Measurements from ENCODE around the gene DNAAF9.
"Not testable (repeated sequence)": the region's sequence is repeated elsewhere in the genome, so short reads cannot be mapped to it uniquely, and the experiment has no call there.

The DNAAF9 gene

DNA sequence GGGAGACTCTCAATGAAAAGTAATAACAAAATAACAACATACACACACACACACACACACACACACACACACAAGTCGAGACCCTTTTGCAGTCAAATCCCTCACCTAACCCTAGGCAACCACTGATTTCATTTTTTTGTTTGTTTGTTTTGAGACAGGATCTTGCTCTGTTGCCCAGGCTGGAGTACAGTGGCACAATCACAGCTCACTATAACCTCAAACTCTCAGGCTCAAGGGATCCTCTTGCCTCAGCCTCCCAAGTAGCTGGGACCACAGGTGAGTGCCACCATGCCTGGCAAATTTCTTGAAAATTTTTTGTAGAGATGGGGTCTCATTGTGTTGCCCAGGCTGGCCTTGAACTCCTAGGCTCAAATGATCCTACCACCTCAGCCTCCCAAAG lies 10.7 kb upstream of the DNAAF9 start:
- not testable (repeated sequence) for H2AK5ac ChIP-seq (ENCODE audit: low read length); H4K8ac ChIP-seq (ENCODE audit: low read depth, low read length); H2BK5ac ChIP-seq (ENCODE audit: low read length); H3K4me2 ChIP-seq (ENCODE audit: low read length); H3K4ac ChIP-seq (ENCODE audit: low read depth, low read length); H3K4me1 ChIP-seq (ENCODE audit: control insufficient read depth, low read depth, low read length); H3K36me3 ChIP-seq (ENCODE audit: control insufficient read depth, insufficient read depth, low read length); H3K79me1 ChIP-seq (ENCODE audit: low read length); H3K18ac ChIP-seq (ENCODE audit: low read length); H3K27ac ChIP-seq (ENCODE audit: low read depth, low read length); H3K4me3 ChIP-seq (ENCODE audit: low read length); H2BK120ac ChIP-seq (ENCODE audit: low read depth, low read length); H3K56ac ChIP-seq (ENCODE audit: low read length); H3K23ac ChIP-seq (ENCODE audit: low read length); H3K27me3 ChIP-seq (ENCODE audit: insufficient read depth, low read length, poor library complexity); H2BK15ac ChIP-seq (replicated peaks; ENCODE audit: low read depth); H4K5ac ChIP-seq (ENCODE audit: low read length); H3K79me2 ChIP-seq (ENCODE audit: control insufficient read depth, insufficient read depth, low read length); H3K9ac ChIP-seq (ENCODE audit: low read length); DNase-seq
- no CpG with 5 or more reads among the region's 1 CpG for WGBS (ENCODE audit: extremely low coverage, insufficient coverage, low lambda C conversion rate)

DNA sequence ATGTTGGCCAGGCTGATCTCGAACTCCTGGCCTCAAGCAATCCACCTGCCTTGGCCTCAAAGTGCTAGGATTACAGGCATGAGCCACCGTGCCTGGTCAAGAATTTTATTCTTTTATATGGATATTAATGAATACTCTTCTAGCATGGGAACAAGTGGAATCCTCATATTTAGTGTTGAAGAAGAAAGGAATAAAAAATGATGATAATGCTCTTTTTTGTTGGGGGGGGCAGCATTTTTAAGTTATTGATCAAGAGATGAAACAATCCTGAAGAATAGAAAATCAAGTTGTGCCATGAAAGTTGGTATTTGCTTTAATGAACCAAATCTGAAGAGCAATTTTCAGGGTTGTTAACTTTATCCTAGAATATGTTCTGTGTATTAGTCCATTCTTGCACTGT lies 6.7 kb upstream of the DNAAF9 start:
- Histone ChIP-seq H4K8ac (ENCODE audit: low read depth, low read length) (no peak overlapping the region), H3K4me3 (ENCODE audit: low read length) (no peak overlapping the region), H3K4me2 (ENCODE audit: low read length) (no peak overlapping the region), H3K18ac (ENCODE audit: low read length) (no peak overlapping the region), H2BK120ac (ENCODE audit: low read depth, low read length) (no peak overlapping the region), H3K9ac (ENCODE audit: low read length) (no peak overlapping the region), H3K79me1 (ENCODE audit: low read length) (no peaks in the 10 kb centered on the region), H3K23ac (ENCODE audit: low read length) (no peak overlapping the region), H2BK5ac (ENCODE audit: low read length) (no peak overlapping the region), H2BK15ac (replicated peaks; ENCODE audit: low read depth) (no peak overlapping the region), H3K79me2 (ENCODE audit: control insufficient read depth, insufficient read depth, low read length) (no peaks in the 10 kb centered on the region), H3K56ac (ENCODE audit: low read length) (no peak overlapping the region), H2AK5ac (ENCODE audit: low read length) (no peak overlapping the region), H3K27ac (ENCODE audit: low read depth, low read length) (no peak overlapping the region), H3K4ac (ENCODE audit: low read depth, low read length) (no peak overlapping the region), H3K4me1 (ENCODE audit: control insufficient read depth, low read depth, low read length) (no peaks in the 10 kb centered on the region), H3K36me3 (ENCODE audit: control insufficient read depth, insufficient read depth, low read length) (no peaks in the 10 kb centered on the region), H3K27me3 (ENCODE audit: insufficient read depth, low read length, poor library complexity) (no peaks in the 10 kb centered on the region), H4K5ac (ENCODE audit: low read length) (no peak overlapping the region)
- DNase-seq: no peak
- WGBS (ENCODE audit: extremely low coverage, insufficient coverage, low lambda C conversion rate): no CpG with 5 or more reads among the region's 2 CpGs

DNA sequence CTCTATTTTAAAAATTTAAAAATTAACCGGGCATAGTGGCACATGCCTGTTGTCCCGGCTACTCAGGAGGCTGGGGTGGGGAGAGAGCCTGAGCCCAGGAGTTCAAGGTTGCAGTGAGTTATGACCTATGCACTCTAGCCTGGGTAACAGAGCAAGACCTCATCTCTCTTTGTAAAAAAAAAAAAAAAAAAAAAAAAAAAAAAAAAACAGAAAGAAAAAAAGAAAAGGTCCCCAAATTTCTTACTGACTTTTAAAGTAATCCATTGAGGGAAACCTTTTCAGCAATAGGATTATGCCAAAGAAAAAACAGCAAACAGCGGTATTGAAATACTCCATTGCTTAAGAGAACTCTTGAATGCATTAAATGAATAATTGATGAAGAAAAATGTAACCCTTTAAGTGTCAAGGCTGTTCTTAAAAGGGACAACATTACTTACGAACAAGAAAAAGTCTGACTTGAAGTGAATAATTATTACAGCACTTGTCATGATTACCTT lies 6.0 kb upstream of the DNAAF9 start:
- Histone ChIP-seq H3K9ac (ENCODE audit: low read length) (no peak overlapping the region), H2AK5ac (ENCODE audit: low read length) (no peak overlapping the region), H3K79me2 (ENCODE audit: control insufficient read depth, insufficient read depth, low read length) (no peaks in the 10 kb centered on the region), H4K8ac (ENCODE audit: low read depth, low read length) (no peak overlapping the region), H2BK15ac (replicated peaks; ENCODE audit: low read depth) (no peak overlapping the region), H3K79me1 (ENCODE audit: low read length) (no peaks in the 10 kb centered on the region), H3K23ac (ENCODE audit: low read length) (no peak overlapping the region), H3K18ac (ENCODE audit: low read length) (no peak overlapping the region), H2BK5ac (ENCODE audit: low read length) (no peak overlapping the region), H3K4ac (ENCODE audit: low read depth, low read length) (no peak overlapping the region), H3K36me3 (ENCODE audit: control insufficient read depth, insufficient read depth, low read length) (no peaks in the 10 kb centered on the region), H2BK120ac (ENCODE audit: low read depth, low read length) (no peak overlapping the region), H3K4me1 (ENCODE audit: control insufficient read depth, low read depth, low read length) (no peaks in the 10 kb centered on the region), H4K5ac (ENCODE audit: low read length) (no peak overlapping the region), H3K4me3 (ENCODE audit: low read length) (no peak overlapping the region), H3K4me2 (ENCODE audit: low read length) (no peak overlapping the region), H3K56ac (ENCODE audit: low read length) (no peak overlapping the region), H3K27ac (ENCODE audit: low read depth, low read length) (no peak overlapping the region), H3K27me3 (ENCODE audit: insufficient read depth, low read length, poor library complexity) (no peaks in the 10 kb centered on the region)
- WGBS (ENCODE audit: extremely low coverage, insufficient coverage, low lambda C conversion rate): no CpG with 5 or more reads among the region's 4 CpGs
- DNase-seq: no peak

DNA sequence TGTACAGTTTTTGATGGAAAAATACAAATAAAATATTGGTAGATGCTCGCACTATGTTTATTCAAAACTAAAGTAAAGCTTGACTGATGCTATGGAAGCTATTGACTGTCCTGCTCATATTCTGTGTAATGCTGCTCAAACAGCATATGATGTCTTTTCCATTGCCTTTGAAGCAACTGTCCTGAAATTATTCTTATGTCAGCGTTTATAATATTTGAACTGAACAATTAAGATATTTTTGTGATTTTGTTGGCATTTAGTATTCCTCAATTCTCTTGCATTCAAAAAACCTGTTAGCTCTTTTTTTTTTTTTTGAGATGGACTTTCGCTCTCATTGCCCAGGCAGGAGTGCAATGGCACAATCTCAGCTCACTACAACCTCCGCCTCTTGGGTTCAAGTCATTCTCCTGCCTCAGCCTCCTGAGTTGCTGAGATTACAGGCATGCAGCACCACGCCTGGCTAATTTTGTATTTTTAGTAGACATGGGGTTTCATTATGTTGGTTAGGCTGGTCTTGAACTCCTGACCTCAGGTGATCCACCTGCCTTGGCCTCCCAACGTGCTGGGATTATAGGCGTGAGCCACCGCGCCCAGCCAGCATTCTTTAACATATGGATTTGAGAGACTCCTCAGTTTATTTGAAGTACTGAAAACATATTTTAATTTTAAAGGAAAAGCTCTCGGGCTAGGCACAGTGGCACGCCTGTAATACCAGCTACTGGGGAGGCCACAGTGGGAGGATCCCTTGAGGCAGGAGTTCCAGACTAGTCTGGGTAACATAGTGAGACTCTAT lies 5.3 kb upstream of the DNAAF9 start:
- H3K36me3 ChIP-seq (ENCODE audit: control insufficient read depth, insufficient read depth, low read length): no peaks in the 10 kb centered on the region

DNA sequence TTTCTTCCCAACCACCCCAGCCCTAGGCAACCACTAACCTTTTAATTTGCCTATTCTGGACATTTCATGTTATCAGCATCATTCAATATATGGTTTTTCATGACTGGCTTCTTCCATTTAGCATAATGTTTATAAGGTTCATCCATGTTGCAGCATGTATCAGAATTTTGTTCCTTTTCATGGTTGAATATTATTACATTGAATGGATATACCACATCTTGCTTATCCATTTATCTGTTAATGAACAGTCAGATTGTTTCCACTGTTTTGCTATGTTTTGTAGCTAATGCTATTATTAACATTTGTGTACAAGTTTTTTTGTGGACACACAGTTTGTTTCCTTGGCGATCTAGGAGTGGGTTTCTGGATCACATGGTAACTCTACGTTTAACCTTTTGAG lies 3.0 kb upstream of the DNAAF9 start:
- Histone ChIP-seq H2BK120ac (ENCODE audit: low read depth, low read length) (no peak overlapping the region), H3K79me2 (ENCODE audit: control insufficient read depth, insufficient read depth, low read length) (no peaks in the 10 kb centered on the region), H3K27me3 (ENCODE audit: insufficient read depth, low read length, poor library complexity) (no peaks in the 10 kb centered on the region), H2BK15ac (replicated peaks; ENCODE audit: low read depth) (no peak overlapping the region), H2BK5ac (ENCODE audit: low read length) (no peak overlapping the region), H4K8ac (ENCODE audit: low read depth, low read length) (no peak overlapping the region), H3K4ac (ENCODE audit: low read depth, low read length) (no peak overlapping the region), H3K4me1 (ENCODE audit: control insufficient read depth, low read depth, low read length) (no peaks in the 10 kb centered on the region), H3K36me3 (ENCODE audit: control insufficient read depth, insufficient read depth, low read length) (no peaks in the 10 kb centered on the region), H2AK5ac (ENCODE audit: low read length) (no peak overlapping the region), H3K23ac (ENCODE audit: low read length) (no peak overlapping the region), H3K9ac (ENCODE audit: low read length) (no peak overlapping the region), H3K79me1 (ENCODE audit: low read length) (no peaks in the 10 kb centered on the region), H3K4me2 (ENCODE audit: low read length) (no peak overlapping the region), H3K27ac (ENCODE audit: low read depth, low read length) (no peak overlapping the region), H4K5ac (ENCODE audit: low read length) (no peak overlapping the region), H3K56ac (ENCODE audit: low read length) (no peak overlapping the region), H3K4me3 (ENCODE audit: low read length) (no peak overlapping the region), H3K18ac (ENCODE audit: low read length) (no peak overlapping the region)
- WGBS (ENCODE audit: extremely low coverage, insufficient coverage, low lambda C conversion rate): no CpG with 5 or more reads among the region's 2 CpGs
- no peak for DNase-seq

More for the DNA sequence above, 5.3 kb upstream of the DNAAF9 start:
- H3K27me3 ChIP-seq (ENCODE audit: insufficient read depth, low read length, poor library complexity): no peaks in the 10 kb centered on the region
- H3K27ac ChIP-seq (ENCODE audit: low read depth, low read length): no peak overlapping the region
- H4K8ac ChIP-seq (ENCODE audit: low read depth, low read length): no peak overlapping the region
- H3K4me2 ChIP-seq (ENCODE audit: low read length): no peak overlapping the region
- no peak overlapping the region for H2BK5ac ChIP-seq (ENCODE audit: low read length)
- H3K23ac ChIP-seq (ENCODE audit: low read length): no peak overlapping the region
- no peak overlapping the region for H3K9ac ChIP-seq (ENCODE audit: low read length)
- no peaks in the 10 kb centered on the region for H3K79me1 ChIP-seq (ENCODE audit: low read length)
- no peak for DNase-seq
- no peak overlapping the region for H4K5ac ChIP-seq (ENCODE audit: low read length)
- H2BK15ac ChIP-seq (replicated peaks; ENCODE audit: low read depth): no peak overlapping the region
- H3K4ac ChIP-seq (ENCODE audit: low read depth, low read length): no peak overlapping the region
- no peaks in the 10 kb centered on the region for H3K4me1 ChIP-seq (ENCODE audit: control insufficient read depth, low read depth, low read length)
- H3K4me3 ChIP-seq (ENCODE audit: low read length): no peak overlapping the region
- H2BK120ac ChIP-seq (ENCODE audit: low read depth, low read length): no peak overlapping the region
- H3K18ac ChIP-seq (ENCODE audit: low read length): no peak overlapping the region
- no peak overlapping the region for H3K56ac ChIP-seq (ENCODE audit: low read length)
- H3K79me2 ChIP-seq (ENCODE audit: control insufficient read depth, insufficient read depth, low read length): no peaks in the 10 kb centered on the region
- no peak overlapping the region for H2AK5ac ChIP-seq (ENCODE audit: low read length)
- WGBS (ENCODE audit: extremely low coverage, insufficient coverage, low lambda C conversion rate): no CpG with 5 or more reads among the region's 11 CpGs

DNA sequence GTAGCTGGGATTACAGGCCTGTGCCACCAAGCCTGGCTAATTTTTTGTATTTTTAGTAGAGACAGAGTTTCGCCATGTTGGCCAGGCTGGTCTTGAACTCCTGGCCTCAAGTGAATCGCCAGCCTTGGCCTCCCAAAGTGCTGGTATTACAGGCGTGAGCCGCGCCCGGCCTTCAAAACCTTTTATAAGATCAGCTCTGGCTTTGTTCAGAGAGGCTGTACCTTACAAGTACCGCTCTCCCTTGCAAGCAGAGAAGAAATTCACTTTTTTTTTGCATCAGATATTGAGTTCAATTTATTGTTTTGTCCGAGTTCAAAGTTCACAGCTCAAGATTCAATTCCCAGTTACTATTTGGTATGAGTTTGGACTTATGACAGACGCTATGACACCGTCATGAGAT lies 1.9 kb upstream of the DNAAF9 start:
- Histone ChIP-seq H4K8ac (ENCODE audit: low read depth, low read length) (no peak overlapping the region), H3K36me3 (ENCODE audit: control insufficient read depth, insufficient read depth, low read length) (no peaks in the 10 kb centered on the region), H2BK5ac (ENCODE audit: low read length) (no peak overlapping the region), H3K4me3 (ENCODE audit: low read length) (no peak overlapping the region), H2AK5ac (ENCODE audit: low read length) (no peak overlapping the region), H3K9ac (ENCODE audit: low read length) (no peak overlapping the region), H3K27ac (ENCODE audit: low read depth, low read length) (no peak overlapping the region), H3K23ac (ENCODE audit: low read length) (no peak overlapping the region), H2BK120ac (ENCODE audit: low read depth, low read length) (no peak overlapping the region), H3K79me1 (ENCODE audit: low read length) (peaks cover 2% of the 10 kb centered on the region), H3K27me3 (ENCODE audit: insufficient read depth, low read length, poor library complexity) (no peaks in the 10 kb centered on the region), H3K4ac (ENCODE audit: low read depth, low read length) (no peak overlapping the region), H3K4me2 (ENCODE audit: low read length) (no peak overlapping the region), H3K56ac (ENCODE audit: low read length) (no peak overlapping the region), H3K18ac (ENCODE audit: low read length) (no peak overlapping the region), H2BK15ac (replicated peaks; ENCODE audit: low read depth) (no peak overlapping the region), H4K5ac (ENCODE audit: low read length) (no peak overlapping the region), H3K79me2 (ENCODE audit: control insufficient read depth, insufficient read depth, low read length) (no peaks in the 10 kb centered on the region), H3K4me1 (ENCODE audit: control insufficient read depth, low read depth, low read length) (no peaks in the 10 kb centered on the region)
- DNase-seq: no peak
- WGBS (ENCODE audit: extremely low coverage, insufficient coverage, low lambda C conversion rate): no CpG with 5 or more reads among the region's 10 CpGs
